Activated CD8-positive, alpha-beta memory T cell treated with anti-CD3 and anti-CD28 coated beads, Interleukin-2, amount 50 U/mL, for 48 hours (primary cell): ENCODE results near the gene SMC1B.
A peak's percentile ranks its signal among the peaks of the same experiment; 100 is the strongest.
"Not testable (repeated sequence)": the region's sequence is repeated elsewhere in the genome, so short reads cannot be mapped to it uniquely, and the experiment has no call there.

Experiments
- DNase-seq: peaks from one replicate; pipeline ENCODE4 v3.0.0-alpha.2; 2020

The SMC1B gene

GRCh38 chr22:45413368-45414211 lies at the start of gene SMC1B, which contains the start of gene RIBC2:
SMC1B (minus strand) TSS chr22:45413599; CDS start chr22:45413567, 32 bp downstream.
RIBC2 (plus strand) TSS chr22:45413693; CDS start chr22:45413887, 194 bp downstream.
- peak; percentile 94 for DNase-seq

DNA sequence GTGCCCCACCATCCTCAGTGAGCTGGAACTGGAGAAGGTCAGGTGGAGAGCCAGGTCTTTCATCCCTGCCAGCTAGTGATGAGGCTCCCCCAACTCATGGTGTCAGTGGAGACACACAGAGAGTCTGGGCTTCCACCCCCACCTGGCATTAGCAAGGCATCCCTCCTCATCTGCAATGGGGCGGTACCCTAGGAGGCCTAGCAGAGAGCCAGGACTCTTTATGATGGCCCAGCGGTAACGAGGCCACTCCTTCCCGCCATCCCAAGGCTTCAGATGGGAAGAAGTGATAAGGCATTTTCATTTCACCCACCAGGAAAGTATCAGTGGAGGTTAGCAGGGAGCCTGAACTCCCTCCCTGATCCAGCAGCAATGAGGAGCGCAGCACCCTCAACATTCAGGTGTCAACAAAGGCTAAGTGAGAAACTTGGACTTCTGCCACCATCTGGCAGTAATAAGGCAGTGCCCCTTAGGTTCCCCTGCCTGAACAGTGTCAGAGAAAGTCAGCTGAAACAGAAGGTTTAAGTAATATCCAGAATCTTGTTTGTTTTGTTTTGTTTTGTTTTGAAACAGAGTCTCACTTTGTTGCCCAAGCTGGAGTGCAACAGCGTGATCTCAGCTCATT lies 48.7 kb upstream of the SMC1B start:
- DNase-seq: no peak

DNA sequence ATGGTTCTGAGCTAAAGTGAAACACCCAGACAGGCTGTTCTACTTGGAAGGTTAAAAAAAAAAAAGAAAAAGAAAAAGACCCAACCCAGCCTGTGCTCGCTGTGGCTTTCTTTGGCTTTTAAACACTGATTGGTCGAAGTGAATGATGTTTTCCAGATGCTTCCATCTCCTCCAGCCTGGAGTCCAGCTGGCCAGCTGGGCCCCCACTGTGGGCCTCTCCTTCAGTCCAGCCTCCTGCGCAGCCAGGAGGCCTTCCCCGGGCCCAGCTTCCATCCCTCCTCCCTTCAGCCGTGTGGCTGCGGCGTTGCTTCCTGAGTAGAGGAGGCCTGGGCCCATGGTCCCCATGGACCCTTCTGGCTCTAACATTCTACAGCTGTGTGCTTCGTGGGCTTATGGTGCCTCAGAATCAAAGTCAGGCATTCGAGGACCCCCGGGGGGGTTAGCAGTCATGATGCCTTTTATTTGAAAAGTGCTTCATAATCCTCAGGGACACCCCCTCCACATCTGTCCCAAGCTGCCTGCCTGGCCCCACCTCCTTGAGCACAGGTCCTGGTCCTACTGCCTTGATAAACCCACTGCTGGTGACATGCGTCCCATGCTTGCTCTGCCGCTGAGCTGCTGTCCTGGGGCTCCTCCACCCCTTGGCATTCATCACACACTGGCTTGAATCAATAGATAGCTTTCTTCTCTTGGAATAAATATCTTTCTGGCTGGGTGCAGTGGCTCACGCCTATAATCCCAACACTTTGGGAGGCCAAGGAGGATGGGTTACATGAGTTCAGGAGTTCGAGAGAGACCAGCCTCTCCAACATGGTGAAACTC lies 47.1 kb upstream of the SMC1B start:
- DNase-seq: no peak

DNA sequence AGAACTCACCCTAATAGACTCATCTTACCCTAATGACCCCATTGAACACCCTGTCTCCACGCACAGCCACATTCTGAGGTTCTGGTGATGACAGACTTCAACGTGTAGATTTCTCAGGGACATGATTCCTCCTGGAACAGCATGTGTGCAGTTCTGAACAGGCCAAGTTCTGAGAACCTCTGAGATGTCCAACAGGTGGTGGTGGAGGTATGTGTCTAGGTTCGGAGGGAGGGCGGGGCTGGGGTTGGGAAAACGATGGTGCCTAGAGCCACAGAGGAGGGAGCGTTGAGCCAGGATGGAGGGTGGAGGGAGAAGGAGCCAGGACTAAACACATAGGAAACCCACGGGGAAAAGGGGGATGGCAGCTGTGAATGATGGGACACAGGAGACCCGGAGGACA lies 45.8 kb upstream of the SMC1B start:
- DNase-seq: no peak

GRCh38 chr22:45458532-45458931 lies 45.1 kb upstream of the SMC1B start:
- no peak for DNase-seq

GRCh38 chr22:45456811-45457210 lies 43.4 kb upstream of the SMC1B start:
- no peak for DNase-seq

DNA sequence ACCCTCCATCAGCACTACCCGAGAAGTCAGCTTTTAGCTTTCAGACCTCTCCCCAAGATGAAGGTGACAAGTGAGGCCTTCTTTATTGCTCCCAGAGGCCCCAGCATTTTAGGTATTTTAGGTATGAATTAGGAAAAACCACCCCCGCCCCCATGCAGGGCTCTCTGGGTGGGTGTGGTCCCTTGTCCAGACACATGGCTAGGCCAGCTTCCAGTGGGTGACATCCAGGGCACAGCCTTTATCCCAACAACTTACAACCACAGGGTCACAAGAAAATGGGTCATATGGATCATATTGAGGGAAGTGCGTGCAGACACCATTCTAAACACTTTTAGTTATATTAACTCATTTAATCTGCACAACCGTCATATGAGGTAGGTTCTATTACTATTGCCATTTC lies 42.2 kb upstream of the SMC1B start:
- no peak for DNase-seq

DNA sequence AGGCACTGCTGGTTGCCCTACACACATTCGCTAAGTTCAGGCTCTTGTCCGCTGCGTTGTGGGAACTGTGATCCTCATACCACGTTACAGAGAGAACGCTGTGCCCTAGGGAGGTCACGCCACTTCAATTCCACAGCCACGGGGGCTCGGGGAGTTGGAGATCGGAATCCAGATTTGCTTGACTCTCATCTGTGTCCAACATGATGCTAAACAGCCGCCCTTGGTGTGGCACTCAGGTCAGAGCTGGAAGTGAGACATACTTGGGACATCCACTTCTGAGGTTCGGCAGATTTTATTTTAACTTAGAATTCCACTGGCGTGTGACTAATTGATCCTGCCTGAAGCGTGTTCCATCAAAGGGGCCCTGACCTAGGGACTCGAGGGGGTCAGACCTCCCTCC lies 41.8 kb upstream of the SMC1B start:
- no peak for DNase-seq

GRCh38 chr22:45454275-45454674 lies 40.9 kb upstream of the SMC1B start:
- DNase-seq: no peak

GRCh38 chr22:45453764-45454163 lies 40.4 kb upstream of the SMC1B start:
- no peak for DNase-seq

- DNase-seq: no peak
These were observed 39.4 kb upstream of the SMC1B start for GRCh38 chr22:45452565-45453379.

GRCh38 chr22:45451972-45452371 lies 38.6 kb upstream of the SMC1B start:
- DNase-seq: no peak

DNA sequence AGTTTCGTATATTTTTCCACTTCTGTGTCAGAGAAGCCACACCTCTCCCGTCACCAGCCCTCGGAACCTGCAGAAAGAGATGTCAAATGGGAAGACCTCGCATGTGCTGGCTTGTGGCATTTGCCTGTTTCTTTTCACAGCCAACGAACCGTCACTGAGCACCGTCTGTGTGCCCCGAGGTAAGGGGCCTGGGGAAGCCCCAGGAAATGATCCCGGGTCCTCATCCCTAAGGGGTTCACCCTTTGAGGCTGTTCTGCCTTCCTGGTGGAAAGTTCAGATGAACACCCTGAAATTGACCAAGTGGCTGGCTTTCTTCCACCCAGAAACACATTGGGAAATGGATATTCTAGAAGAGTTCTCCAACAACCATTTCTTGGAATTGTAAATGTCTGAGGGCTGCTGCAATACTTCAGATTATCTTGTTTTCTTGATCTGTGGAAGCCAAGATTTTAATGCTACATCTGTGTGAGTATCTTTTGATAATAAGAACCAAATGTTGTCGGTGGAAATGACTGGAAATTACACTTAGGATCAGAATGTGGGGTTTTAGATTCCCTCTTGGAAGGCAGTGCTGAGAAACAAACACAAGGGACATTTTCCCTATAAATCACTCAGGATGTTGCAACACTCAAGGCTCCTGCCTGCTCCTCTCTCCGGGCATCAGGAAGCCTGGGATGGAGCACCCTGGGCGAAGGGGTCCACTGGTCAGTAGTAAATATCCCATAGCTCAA lies 37.7 kb upstream of the SMC1B start:
- DNase-seq: no peak

GRCh38 chr22:45450101-45450785 lies 36.8 kb upstream of the SMC1B start:
- DNase-seq: no peak

DNA sequence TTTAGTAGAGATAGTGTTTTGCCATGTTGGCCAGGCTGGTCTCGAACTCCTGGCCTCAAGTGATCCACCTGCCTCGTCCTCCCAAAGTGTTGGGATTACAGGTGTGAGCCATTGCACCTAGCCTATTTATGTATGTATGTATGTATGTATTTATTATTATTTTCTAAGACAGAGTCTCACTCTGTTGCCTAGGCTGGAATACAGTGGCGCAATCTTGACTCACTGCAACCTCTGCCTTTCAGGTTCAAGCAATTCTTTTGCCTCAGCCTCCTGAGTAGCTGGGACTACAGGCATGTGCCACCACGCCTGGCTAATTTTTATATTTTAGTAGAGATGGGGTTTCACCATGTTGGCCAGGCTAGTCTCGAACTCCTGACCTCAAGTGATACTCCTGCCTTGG lies 36.0 kb upstream of the SMC1B start:
- not testable (repeated sequence) for DNase-seq

GRCh38 chr22:45448431-45448830 lies 35.0 kb upstream of the SMC1B start:
- no peak for DNase-seq

DNA sequence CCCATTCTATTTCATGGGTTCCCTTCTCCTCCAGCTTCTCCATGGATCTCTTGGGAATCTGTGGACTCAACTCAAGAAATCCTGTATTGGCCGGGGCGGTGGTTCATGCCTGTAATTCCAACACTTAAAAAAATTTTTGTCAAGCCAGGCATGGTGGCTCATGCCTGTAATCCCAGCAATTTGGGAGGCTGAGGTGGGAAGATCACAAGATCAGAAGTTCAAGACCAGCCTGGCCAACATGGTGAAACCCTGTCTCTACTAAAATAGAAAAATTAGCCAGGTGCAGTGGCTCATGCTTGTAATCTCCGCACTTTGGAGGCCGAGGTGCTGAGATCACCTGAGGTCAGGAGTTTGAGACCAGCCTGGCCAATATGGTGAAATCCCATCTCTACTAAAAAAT lies 34.2 kb upstream of the SMC1B start:
- not testable (repeated sequence) for DNase-seq

DNA sequence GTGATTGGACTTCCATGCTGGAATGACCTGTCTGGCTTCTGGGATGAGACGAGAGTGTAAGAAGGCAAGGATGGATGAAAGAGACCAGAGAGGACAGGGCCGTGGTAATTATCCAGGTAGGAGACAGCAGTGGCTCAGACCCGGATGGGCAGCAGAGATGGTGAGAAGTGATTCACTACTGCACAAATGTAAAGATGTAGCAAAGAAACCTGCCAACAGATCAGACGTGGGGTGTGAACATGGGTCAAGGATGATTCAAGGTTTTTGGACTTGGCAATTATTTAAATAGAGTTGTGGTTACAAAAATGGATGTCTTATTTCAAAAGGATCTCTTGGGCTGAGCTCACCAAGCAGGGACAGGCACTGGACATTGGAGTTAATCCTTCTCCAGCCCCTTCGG lies 32.8 kb upstream of the SMC1B start:
- DNase-seq: no peak

- DNase-seq: no peak
These were observed 31.8 kb upstream of the SMC1B start for GRCh38 chr22:45445031-45445710.

DNA sequence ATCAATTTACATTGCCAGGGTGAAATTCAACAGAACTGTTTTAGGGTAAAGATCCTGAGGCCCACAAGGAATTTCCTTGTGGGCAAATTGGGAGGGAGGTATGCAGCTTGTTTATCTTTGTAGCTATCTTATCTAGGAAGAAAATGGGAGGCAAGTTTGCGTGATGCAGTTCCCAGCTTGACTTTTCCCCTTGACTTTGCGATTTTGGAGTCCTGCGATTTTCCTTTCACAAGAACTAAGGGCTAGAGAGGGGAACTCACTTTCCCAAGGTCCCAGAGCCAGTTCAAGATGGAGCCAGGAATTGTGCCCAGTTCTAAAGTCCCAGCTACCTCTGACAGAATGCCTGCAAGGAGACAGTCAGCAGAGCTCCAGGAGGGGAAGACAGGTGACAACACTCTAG lies 30.8 kb upstream of the SMC1B start:
- DNase-seq: no peak

GRCh38 chr22:45442116-45442515 lies 28.7 kb upstream of the SMC1B start:
- DNase-seq: no peak
